ENCODE results near the gene SH3RF2.
A peak's percentile ranks its signal among the peaks of the same experiment; 100 is the strongest.
"Not testable (repeated sequence)": the region's sequence is repeated elsewhere in the genome, so short reads cannot be mapped to it uniquely, and the experiment has no call there.

SH3RF2 gene, protein sequence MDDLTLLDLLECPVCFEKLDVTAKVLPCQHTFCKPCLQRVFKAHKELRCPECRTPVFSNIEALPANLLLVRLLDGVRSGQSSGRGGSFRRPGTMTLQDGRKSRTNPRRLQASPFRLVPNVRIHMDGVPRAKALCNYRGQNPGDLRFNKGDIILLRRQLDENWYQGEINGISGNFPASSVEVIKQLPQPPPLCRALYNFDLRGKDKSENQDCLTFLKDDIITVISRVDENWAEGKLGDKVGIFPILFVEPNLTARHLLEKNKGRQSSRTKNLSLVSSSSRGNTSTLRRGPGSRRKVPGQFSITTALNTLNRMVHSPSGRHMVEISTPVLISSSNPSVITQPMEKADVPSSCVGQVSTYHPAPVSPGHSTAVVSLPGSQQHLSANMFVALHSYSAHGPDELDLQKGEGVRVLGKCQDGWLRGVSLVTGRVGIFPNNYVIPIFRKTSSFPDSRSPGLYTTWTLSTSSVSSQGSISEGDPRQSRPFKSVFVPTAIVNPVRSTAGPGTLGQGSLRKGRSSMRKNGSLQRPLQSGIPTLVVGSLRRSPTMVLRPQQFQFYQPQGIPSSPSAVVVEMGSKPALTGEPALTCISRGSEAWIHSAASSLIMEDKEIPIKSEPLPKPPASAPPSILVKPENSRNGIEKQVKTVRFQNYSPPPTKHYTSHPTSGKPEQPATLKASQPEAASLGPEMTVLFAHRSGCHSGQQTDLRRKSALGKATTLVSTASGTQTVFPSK

DNA sequence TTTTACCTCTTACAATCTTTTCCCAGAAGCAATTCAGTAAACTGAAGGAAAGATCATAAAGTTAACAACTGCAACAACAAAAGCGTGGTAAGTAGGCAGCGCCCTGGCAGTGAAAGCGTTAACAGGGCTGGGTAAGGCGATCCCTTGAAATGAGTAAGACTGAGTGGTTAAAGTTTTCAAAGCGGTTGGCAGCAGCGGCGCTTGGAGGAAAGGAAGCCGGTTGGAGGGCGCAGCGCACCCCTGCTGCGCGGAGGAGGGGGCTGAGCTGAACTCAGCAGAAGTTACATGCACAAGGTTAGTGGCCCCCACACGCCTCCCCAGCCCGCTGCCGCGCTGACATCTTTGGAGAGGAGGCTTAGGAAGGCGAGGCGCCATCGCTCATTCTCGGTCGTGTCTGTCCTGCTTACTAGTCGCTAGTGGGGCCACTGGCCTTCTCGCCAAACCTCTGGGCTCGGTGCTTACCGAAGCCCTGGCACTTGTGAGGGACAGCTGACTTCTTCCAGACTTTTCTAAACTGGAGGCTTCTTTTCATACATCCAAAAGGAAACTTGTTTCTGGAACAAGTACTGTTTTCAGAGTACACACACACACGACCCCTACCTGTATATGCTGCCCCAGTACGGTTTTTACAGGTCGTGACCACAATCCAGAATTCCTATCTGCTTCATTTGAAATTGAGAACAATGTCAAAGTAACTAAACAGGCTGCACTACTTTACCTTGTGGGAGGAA, at the start of gene SH3RF2:
Gene SH3RF2 (plus strand): TSS at position 178 of the 731 bp plus-strand sequence. CDS start 1,351 bp downstream, outside the sequence.
- peak; percentile 21 for DNase-seq (ENCODE audit: low read depth)

DNA sequence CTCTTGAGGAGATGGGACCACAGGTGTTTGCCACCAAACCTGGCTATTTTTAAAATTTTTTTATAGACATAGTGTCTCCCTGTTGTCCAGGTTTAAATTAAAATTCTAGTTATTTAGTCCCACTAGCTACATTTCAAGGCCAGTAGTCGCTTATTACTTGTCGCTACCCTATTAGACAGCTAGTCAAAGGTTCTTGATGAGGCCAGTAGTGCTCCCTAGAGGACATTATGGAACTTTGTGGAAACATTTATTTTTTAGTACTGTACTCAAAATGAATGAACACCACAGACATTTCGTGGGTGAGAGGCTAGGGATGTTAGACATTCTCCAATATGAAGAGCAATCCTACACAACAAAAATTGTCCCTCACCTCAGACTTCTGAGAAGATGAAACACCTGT, 49.2 kb upstream of the SH3RF2 start:
- peak; percentile 5 for DNase-seq (ENCODE audit: low read depth)

- DNase-seq (ENCODE audit: low read depth): peak; percentile 21
These were observed 48.3 kb upstream of the SH3RF2 start for GRCh38 chr5:145887976-145888574.

DNA sequence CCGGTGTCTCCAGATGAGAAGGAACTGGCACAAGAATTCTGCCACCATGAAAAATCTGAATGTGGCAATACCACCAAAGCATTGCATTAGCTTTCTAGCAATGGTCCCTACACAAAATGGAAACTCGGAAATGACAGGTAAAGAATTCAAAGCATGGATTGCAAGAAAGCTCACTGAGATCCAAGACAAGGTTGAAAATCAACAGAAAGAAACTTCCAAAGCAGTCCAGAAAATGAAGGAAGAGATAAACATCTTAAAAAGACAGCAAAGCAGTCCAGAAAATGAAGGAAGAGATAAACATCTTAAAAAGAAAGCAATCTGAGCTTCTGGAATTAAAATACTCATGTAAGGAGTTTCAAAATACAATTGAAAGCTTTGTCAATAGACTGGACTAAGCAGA, 46.8 kb upstream of the SH3RF2 start:
- no peak for DNase-seq (ENCODE audit: low read depth)

- not testable (repeated sequence) for DNase-seq (ENCODE audit: low read depth)
These were observed 45.0 kb upstream of the SH3RF2 start for GRCh38 chr5:145891378-145891777.

DNA sequence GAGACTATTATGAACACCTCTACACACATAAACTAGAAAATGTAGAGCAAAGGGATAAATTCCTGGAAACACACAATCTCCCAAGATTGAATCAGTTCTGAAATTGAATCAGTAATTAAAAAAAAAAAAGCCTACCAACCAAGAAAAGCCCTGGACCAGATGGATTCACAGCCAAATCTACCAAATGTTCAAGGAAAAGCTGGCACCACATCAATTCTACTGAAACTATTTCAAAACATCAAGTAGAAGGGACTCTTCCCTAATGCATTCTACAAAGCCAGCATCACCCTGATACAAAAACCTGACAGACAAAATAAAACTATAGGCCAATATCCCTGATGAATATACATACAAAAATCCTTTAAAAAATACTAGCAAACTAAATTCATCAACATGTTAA, 38.2 kb upstream of the SH3RF2 start:
- DNase-seq (ENCODE audit: low read depth): no peak

- DNase-seq (ENCODE audit: low read depth): no peak
These were observed 34.0 kb upstream of the SH3RF2 start for GRCh38 chr5:145902421-145902820.

DNA sequence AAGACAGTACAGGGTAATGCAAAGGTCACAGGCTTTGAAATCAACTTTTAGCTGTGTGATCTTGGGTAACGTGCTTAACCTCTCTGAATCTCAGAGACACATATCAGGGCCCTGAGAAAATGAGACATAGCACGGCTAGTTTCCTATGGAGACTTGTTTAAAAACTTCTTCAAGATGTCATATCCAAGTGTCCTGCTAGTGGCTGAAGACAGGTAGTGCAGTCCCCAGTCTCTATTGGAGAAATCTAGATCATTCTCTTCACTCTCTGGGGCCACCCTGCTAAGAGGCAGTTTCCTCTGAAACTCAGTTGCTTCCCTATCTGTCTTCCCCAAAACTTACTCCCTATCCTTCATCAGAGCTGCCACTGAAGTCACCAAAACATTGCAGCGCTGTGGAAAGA, 33.3 kb upstream of the SH3RF2 start:
- DNase-seq (ENCODE audit: low read depth): peak; percentile 3

DNA sequence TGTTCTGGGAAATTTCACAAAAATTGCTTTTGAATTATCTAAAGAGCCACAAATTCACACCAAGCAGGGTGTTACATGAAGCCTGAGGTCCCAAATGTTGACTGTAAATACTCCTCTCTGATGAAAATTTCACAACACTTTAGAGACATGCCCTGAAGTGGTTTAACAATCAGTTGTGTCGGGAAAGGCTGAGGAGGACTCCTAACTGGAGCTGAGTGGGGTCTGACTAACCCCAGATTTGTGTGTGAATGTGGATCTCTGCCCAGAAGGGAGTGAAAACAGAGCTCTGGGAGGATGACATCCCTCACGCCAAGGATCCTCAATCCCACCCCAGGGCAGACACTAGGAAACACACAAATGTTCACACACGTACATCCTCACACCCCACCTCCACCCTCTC, 32.5 kb upstream of the SH3RF2 start:
- DNase-seq (ENCODE audit: low read depth): no peak

DNA sequence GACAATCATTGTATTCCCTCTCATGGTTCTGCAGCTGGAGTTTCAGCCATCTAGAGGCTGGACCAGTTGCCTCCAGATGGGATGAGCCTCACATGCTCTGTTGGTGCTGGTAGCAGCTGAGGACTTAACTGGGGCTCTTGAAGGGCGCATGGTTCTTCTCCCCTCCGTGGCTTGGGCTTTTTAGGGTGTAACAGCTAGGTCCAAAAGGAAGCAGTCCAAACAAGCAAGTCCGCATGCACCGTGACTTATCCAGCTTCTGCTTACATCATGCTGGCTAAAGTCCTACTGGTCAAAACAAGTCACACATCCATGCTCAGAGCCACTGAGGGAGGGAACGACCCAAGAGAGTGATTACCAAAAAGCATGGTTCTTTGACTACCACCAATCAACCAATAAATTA, 31.6 kb upstream of the SH3RF2 start:
- DNase-seq (ENCODE audit: low read depth): no peak

GRCh38 chr5:145906401-145906800, 30.0 kb upstream of the SH3RF2 start:
- no peak for DNase-seq (ENCODE audit: low read depth)

- DNase-seq (ENCODE audit: low read depth): no peak
These were observed 28.0 kb upstream of the SH3RF2 start for GRCh38 chr5:145908206-145908960.

GRCh38 chr5:145911164-145911563, 25.2 kb upstream of the SH3RF2 start:
- no peak for DNase-seq (ENCODE audit: low read depth)

DNA sequence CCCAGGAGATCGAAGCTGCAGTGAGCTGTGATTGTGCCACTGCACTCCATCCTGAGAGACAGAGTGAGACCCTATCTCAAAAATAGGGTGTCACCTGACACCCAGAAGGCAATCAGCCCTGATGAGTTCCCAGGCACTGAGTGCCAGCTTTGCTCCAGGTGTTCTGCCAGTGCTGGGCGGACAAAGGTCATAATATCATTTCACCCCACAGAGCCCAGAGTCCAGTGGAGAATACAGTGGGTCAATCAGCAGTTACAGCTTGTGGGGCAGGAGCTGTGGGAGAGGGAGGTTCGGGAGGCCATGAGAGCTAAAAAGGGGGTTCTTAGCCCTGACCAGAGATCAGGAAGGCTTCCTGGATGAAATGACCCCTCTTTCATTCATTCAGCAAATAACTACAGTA, 24.4 kb upstream of the SH3RF2 start:
- no peak for DNase-seq (ENCODE audit: low read depth)

DNA sequence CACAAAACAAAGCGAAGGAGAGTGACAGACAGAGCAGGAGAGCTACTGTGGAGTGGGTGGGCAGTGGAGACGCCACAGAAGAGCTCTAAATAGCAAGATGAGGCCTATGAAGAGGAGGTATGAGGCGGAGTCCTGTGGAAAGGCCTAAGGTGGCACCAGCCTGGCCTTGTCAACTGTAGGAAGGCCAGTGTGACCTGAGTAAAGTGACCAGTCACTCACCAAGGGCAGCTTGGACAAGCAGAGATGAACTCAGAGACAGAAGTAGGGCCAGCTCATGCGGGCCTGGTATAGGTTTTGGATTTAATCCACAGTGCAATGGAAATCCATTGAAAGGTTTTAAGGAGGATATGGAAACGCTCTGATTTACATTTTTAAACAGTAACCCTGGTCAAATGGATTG, 23.8 kb upstream of the SH3RF2 start:
- DNase-seq (ENCODE audit: low read depth): no peak

- DNase-seq (ENCODE audit: low read depth): no peak
These were observed 22.7 kb upstream of the SH3RF2 start for GRCh38 chr5:145913701-145914100.

DNA sequence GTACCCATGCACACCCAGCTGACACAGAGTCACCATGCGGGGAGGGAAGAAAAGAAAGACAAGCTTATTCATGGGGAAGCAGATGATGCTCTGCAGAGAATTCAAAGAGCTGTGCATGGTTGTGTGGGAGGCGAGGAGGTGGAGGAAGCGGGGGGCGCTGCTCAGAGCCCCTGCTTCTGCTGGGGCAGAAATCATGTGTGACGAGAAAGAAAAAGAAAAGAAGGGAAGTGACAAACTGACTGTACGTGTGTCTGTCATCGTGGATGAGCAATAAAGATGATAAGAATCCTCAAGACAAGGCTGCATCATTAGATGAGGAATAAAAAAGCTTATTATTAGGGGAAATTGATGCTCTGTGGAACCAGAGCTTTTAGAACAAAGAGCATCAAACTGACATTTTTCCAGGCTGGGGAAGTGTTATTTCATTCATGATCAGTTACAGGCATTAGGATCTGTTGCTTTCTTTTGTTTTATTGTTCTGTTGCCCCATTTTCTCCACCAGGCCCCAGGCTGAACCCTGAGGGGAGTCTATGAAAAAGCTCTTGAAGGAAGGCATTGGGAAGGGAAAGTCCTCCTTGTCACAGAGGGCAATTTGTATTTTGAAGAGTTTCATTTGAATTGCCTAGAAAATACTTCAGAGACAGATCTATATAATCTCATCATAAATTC, 20.3 kb upstream of the SH3RF2 start:
- DNase-seq (ENCODE audit: low read depth): no peak

GRCh38 chr5:145917288-145917687, 19.1 kb upstream of the SH3RF2 start:
- no peak for DNase-seq (ENCODE audit: low read depth)

- DNase-seq (ENCODE audit: low read depth): no peak
These were observed 18.0 kb upstream of the SH3RF2 start for GRCh38 chr5:145918397-145918796.

DNA sequence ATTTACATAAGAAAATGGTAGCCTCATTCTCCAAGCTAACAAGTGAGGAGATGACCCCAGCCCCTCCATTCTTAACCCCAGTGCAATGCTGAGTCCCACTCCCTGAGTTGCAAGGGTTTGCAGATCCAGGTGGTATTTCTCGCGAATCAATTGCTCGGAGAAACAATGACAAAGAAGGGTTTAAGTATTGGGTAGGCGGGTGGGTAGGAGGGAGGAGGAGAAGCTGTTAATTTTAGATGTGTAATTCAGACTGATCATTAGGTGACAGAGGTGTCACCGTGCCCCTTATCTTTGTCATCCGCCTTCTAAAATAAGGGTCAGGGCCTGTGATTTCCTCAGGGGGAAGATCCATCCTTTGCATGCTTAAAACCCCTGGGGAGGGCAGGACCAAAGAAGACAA, 17.0 kb upstream of the SH3RF2 start:
- no peak for DNase-seq (ENCODE audit: low read depth)
